ENCODE measurements around the gene ZNF735.
"Not testable (repeated sequence)": the region's sequence is repeated elsewhere in the genome, so short reads cannot be mapped to it uniquely, and the experiment has no call there.

ZNF735 gene

GRCh38 chr7:64223366-64223765 lies 16.4 kb downstream of the ZNF735 start:
- TF ChIP-seq CTCF (IDR thresholded peaks at IDR 0.05; ENCODE audit: low read depth, low read length) = no peak
- no peak overlapping the region for H3K4me3 ChIP-seq (ENCODE audit: low read depth, low read length)

- not testable (repeated sequence) for H3K4me3 ChIP-seq (ENCODE audit: low read depth, low read length)
These were observed 21.2 kb downstream of the ZNF735 start, which contains the start of gene ZNF679 for GRCh38 chr7:64228174-64228573. Gene ZNF679, plus strand, starts transcription at chr7:64228474. Its CDS starts 20,644 bp downstream, at chr7:64249118.

- no peak for TF ChIP-seq CTCF (IDR thresholded peaks at IDR 0.05; ENCODE audit: low read depth, low read length)
- no peak overlapping the region for H3K4me3 ChIP-seq (ENCODE audit: low read depth, low read length)
These were observed 59.4 kb downstream of the ZNF735 start for GRCh38 chr7:64266341-64266919.

All from WI38 (cell line).